Activated CD4-positive, alpha-beta T cell treated with anti-CD3 and anti-CD28 coated beads for 4 hours (primary cell): ENCODE measurements around the gene CCNY.
"Not testable (repeated sequence)": the region's sequence is repeated elsewhere in the genome, so short reads cannot be mapped to it uniquely, and the experiment has no call there.

ENCODE experiments used
- DNase-seq, 2 donors: peaks; one replicate each; pipeline ENCODE4 v3.0.0-alpha.2; 2020

Gene CCNY

GRCh38 chr10:35336084-35336831, at the start of gene CCNY:
TSS of gene CCNY (plus strand) at chr10:35336509. CDS start at chr10:35337054, 545 bp downstream.
- peak; percentile 79 to 81 for DNase-seq

DNA sequence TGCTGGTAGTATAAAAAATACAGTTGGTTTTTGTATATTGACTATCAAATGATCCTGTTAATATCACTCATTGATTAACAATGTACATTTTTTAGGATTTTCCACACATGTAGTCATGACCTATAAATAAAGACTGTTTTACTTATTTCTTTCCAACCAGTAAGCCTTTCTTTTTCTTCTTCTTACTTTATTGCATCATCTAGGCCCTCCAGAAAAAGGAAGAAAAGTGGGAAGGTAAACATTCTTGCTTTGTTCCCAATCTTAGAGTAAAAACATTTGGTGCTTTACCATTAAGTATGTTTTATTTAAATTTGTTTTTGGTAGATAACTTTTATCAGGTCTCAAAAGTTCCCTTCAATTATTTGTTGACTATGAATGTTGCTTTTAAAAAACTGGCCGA, 47.1 kb upstream of the CCNY start:
- no peak for DNase-seq

- no peak for DNase-seq
These were observed 41.8 kb upstream of the CCNY start for GRCh38 chr10:35294506-35294905.

DNA sequence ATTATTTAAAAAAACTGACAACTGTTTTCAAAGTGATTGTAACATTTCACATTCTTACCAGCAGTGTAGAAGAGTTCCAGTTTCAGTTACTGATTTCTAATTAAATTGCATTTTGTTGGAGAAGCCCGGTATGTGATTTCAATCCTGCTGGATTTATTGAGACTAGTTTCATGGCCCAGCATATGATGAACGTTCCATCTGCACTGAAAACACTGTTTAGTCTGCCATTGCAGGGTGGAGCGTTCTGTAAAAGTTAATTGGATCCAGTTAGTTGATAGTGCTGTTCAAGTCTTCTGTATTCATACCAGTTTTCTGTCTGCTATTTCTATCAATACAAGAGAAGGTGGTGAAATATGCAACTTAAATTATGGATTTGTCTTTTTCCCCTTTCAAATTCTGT, 37.3 kb upstream of the CCNY start:
- no peak for DNase-seq

GRCh38 chr10:35300063-35300699, 36.1 kb upstream of the CCNY start:
- no peak for DNase-seq

DNA sequence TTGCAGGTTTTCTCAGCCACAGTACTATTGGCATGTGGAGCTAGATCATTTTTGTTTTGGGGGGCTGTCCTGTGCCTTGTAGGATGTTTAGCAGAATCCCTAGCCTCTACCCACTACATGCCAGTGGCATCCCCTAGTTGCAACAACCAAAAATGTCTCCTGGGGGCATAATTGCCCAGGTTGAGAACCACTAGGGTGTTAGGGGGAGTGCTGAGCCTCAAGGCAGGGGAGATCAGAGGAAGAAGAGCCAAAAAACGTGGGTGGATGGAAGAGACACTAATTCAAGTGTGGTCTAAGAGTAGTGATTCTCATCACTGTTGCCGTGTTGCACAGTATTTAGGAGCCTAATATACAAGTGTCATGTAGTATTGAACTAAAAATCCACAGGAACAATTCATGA, 31.7 kb upstream of the CCNY start:
- no peak for DNase-seq

DNA sequence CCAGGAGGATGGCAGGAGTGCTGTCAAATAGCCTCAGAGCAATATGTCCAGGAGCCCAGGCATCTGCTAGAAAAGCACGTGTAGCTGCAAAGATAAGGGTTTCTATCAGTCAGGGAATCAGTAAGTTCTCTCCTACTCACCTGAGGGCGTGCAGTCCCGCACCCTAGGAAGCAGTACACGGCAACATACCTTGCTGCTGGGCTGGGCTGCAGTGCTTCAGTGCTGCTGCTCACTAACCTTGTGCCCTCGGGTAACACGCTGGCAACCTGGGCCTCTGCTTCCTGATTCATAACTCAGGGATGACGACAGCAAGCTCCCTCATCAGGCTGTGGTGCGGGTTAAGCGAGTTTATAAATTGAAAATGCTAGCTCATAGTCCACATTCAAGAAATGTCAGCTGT, 29.5 kb upstream of the CCNY start:
- no peak for DNase-seq

DNA sequence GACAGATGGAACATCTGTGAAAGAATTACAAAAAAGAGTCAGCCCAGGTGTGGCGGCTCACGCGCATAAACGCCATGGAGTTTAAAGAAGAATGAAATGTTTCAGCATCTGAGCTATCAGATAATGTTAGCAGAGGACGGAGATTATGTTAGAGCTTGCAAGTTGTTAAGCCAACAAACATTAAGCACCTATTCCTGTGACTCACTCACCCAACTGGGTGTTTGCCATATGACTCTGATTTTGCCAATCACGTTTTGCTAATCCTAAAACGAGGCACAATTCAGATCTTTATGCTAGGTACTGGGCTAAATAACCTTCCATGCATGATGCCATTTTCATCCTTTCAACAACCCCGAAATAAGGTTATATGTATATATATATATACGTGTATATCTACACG, 29.0 kb upstream of the CCNY start:
- DNase-seq, result no peak

GRCh38 chr10:35308809-35309208, 27.5 kb upstream of the CCNY start:
- DNase-seq, result no peak

DNA sequence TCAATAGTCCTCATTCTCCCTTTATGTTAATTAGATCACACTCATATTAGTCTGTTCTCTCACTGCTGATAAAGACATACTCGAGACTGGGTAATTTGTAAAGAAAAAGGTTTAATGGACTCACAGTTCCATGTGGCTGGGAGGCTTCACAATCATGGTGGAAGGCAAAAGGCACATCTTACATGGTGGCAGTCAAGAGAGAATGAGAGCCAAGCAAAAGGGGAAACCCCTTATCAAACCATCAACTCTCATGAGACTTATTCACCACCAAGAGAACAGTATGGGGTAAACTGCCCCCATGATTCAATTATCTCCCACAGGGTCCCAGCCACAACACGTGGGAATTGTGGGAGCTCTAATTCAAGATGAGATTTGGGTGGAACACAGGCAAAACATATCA, 22.2 kb upstream of the CCNY start:
- DNase-seq, result not testable (repeated sequence)

DNA sequence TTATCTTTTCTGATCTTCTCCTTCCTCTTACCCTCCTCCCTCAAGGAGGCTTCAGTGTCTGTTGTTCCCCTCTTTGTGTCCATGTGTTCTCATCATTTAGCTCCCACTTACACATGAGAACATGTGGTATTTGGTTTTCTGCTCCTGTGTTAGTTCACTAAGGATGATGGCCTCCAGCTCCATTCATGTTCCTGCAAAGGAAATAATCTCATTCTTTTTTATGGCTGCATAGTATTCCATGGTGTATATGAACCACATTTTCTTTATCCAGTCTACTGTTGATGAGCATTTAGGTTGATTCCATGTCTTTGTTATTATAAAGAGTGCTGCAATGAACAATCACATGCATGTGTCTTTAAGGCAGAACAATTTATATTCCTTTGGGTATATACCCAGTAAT, 21.1 kb upstream of the CCNY start:
- not testable (repeated sequence) for DNase-seq

- DNase-seq, result no peak
These were observed 19.9 kb upstream of the CCNY start for GRCh38 chr10:35316218-35316967.

DNA sequence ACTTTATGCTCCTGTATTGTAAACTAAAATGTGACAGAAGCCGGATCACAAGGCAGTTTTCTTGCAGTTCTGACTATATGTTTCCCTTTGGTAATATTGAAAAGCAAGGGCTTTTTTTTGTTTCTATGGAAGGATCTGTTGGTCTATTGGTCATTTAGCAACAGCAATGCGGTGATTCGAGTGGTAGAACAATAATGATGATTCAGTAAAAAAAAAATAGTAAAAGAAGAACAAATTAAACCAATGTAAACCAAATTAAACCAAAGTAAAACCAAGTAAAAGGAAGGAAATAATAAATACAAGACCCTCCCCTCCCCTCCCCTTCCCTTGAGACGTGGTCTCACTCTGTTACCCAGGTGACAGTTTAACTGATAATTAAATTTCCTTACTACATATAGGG, 17.8 kb upstream of the CCNY start:
- DNase-seq, result no peak

DNA sequence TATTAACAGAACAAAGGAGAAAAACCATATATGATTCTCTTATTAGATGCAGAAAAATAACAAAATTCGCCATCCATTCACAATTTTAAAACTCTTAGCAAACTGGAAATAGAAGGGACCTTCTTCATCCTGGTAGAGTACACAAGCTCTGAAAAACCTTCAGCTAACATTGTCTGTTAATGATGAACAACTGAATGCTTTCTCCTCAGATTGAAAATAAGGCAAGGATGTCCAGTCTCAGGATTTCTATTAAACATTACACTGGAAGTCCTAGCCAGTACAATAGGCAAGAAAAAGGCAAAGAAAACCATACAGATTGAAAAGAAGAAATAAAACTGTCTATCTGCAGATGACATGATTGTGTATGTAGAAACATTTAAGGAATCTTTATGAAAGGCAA, 16.0 kb upstream of the CCNY start:
- no peak for DNase-seq

GRCh38 chr10:35322636-35323035, 13.7 kb upstream of the CCNY start:
- DNase-seq, result no peak

DNA sequence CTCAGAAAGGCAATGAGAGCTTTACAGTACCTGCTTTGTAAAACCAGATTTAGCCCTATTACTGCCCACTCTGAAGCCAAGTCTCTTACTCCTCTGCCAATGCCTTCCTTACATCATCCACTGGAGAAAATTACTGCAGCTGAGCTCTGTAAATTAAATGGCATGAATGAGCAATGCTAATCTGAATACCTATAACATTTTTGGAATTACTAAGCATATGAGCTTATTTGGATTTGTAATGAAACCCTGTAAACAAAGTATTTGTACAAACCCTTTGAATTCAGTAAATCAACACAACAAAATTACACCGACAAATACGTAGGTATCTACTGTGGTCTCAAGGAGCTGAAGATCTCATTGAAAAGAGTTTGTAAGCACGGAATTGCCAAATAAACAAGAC, 12.1 kb upstream of the CCNY start:
- no peak for DNase-seq

DNA sequence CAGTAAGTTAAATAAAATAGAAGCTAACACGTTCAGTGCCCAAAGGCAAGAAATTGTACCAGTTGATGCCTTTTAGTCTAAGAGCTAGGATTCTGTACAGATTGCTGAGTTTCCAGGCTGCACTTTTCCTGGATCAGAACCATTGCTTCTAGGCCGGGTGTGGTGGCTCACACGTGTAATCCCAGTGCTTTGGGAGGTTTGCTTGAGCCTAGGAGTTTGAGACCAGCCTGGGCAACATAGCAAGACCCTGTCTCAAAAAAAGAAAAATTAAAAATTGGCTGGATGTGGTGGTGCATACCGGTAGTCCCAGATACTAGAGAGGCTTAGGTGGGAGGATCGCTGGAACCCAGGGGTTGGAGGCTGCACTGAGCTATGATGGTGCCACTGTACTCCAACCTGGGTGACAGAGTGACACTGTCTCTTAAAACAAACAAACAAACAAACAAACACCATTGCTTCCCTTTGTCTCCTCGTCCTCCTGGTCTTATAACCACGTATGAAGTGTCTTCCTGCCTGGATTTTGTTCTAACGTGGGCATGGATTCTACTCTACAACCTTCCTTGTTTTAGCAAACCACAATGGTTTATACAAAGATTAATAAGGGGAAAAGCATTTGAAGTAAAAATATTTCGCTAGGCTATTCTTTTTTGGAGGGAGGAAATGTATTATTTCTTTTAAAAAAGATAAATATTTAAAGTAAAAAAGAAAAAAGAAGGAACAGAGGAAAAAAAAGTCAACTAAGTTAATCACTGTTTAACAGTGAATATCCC, 9.7 kb upstream of the CCNY start:
- no peak for DNase-seq

GRCh38 chr10:35327790-35328403, 8.4 kb upstream of the CCNY start:
- DNase-seq, result no peak

DNA sequence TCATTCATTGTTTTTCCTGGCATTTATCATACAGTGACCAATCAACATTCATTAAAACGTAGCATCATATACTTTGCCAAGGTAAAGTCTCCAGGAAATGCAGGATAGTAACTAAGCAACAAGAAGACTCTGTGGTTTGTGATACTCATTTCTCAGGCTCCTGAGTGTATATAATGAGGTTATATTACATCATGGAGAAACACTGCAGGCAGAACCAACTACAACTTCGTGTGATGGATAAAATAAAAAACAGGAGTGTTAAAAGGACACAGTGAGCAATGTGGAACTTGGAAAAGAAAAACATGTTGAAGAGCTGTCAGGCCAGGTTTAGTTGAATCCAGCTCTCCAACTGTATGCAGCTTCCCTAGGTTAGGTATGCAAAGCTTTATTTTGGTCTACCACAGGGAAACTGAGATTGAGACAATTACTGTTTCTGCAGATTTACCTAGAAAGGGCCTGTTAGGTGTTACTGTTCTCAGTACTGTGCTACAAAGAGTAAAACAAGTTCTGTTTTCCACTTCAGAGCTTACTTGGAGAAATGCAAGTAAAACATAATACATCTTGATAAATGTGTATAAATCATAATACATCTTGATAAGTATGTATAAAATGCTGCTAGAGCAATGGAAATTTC, 7.8 kb upstream of the CCNY start:
- DNase-seq, result no peak

- no peak for DNase-seq
These were observed 6.8 kb upstream of the CCNY start for GRCh38 chr10:35329520-35329919.

DNA sequence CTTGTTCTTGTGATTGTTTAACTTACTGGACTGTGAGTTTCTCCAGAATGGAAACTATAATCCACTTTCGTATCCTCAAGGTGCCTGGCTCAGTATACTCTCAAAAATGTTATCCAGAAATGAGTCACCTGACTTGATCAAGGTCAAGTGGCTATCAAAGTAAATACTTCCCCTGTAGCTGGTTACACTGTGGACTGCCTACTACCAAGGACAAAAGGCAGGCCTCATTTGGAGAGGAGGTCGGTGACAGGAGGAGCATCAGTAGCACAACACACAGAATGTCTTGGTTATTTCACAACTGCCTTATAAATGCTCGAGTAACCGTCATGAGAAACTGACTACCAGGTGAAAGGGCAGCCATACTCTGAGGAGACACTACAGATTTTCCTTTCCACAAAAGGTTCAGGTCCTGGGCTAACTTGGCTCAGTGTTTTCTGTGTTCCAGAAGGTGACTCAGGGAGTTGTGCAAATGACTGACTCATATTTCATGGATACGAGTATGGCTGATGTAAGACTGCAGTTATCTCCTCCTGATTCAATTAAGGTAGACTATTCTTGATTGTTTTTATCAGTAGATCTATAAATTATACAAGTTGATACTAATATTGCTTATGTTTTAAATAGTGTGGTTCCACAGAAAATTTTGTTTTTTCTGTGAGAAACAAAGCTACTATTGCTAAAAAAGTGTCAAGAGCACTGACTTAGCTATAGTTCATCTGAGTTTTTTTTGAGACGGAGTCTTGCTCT, 4.2 kb upstream of the CCNY start:
- no peak for DNase-seq

GRCh38 chr10:35334297-35334696, 2.0 kb upstream of the CCNY start:
- DNase-seq, result no peak
